Heart left ventricle (tissue), 16 donors: ENCODE measurements around the gene NPHP4. TPM values are rescaled to one million over a fixed set of nuclear protein-coding genes. Genes with fewer than 3 reads are reported as not detected.

Source experiments
- ATAC-seq, 4 donors: fragments of 200-7000 bp; cut with Tn5 transposase; one replicate each; pipeline ENCODE4 v1.9.1; 2020 to 2022; ENCODE audit warnings: moderate library complexity in 4 of 4, mild to moderate bottlenecking in 3 of 4, moderate number of reproducible peaks in 1 of 4
- DNase-seq, 5 donors: peaks; one replicate each; pipeline ENCODE4 v3.0.0-alpha.2; 2020
- H3K27ac ChIP-seq, 12 donors: fragments of 200-600 bp; sonication (generic) in 4 of 12; one replicate each; pipeline versions ENCODE4 v1.5.0 to v1.8.0; 2016 to 2022; ENCODE audit warnings: mild to moderate bottlenecking in 2 of 12
- H3K27me3 ChIP-seq, 9 donors: fragments of 200-600 bp; sonication (generic) in 2 of 9; one replicate each; pipeline versions ENCODE4 v1.5.1 to v1.8.0; 2016 to 2022; ENCODE audit warnings: mild to moderate bottlenecking in 3 of 9
- H3K36me3 ChIP-seq, 9 donors: fragments of 200-600 bp; sonication (generic) in 2 of 9; one replicate each; pipeline versions ENCODE4 v1.5.0 to v1.8.0; 2018 to 2022; ENCODE audit warnings: mild to moderate bottlenecking in 2 of 9
- H3K4me1 ChIP-seq, 12 donors: fragments of 200-600 bp; sonication (generic) in 4 of 12; one replicate each; pipeline versions ENCODE4 v1.5.0 to v1.8.0; 2016 to 2022; ENCODE audit warnings: mild to moderate bottlenecking in 3 of 12
- H3K4me3 ChIP-seq, 12 donors: fragments of 200-600 bp; sonication (generic) in 4 of 12; one replicate each; pipeline versions ENCODE4 v1.5.0 to v1.8.0; 2017 to 2022; ENCODE audit warnings: mild to moderate bottlenecking in 9 of 12, moderate library complexity in 4 of 12
- H3K9me3 ChIP-seq, 12 donors: fragments of 200-600 bp; sonication (generic) in 4 of 12; one replicate each; pipeline versions ENCODE4 v1.5.0 to v1.8.0; 2016 to 2022; ENCODE audit warnings: mild to moderate bottlenecking in 1 of 12
- CTCF ChIP-seq, 12 donors: fragments of 200-600 bp; sonication (generic) in 4 of 12; IDR thresholded peaks; one replicate each; pipeline versions ENCODE4 v1.5.0 to v1.8.0; 2018 to 2022; ENCODE audit warnings: antibody characterized with exemption in 12 of 12, mild to moderate bottlenecking in 5 of 12
- POLR2A ChIP-seq, 2 donors: fragments of 450-650 bp; IDR thresholded peaks; one replicate each; pipeline ENCODE4 v1.6.1; 2017; ENCODE audit warnings: antibody characterized with exemption in 2 of 2, mild to moderate bottlenecking in 2 of 2, moderate library complexity in 2 of 2
- WGBS, 4 donors: extraction: QIAGEN DNeasy Blood & Tissue Kit in 2 of 4; methylation state at CpG; one replicate each; pipeline versions ENCODE4 v1.1.5 to v1.1.7; 2013 to 2018; 5-methylcytosine and 5-hydroxymethylcytosine counted together
- intact Hi-C, 10 donors: fragments of 100-400 bp; cut with DNase I; formaldehyde crosslinking; loops; one replicate each; pipeline versions ENCODE4 v1.11.1 to v1.14.2; 2022
- polyA plus RNA-seq, 2 donors: library from polyadenylated mRNA; stranded (reverse); fragments of 200-250 nt; gene quantifications; one replicate each; pipeline ENCODE4 v1.2.3, GENCODE V29; 2013
- total RNA-seq, 9 donors: library from RNA; depleted of rRNA in 2 of 9; stranded (reverse); fragments of >200 nt in 2 of 9; fragmentation: NEBNext Ultra II Directional in 3 of 9; extraction: Animal tissue kit (Norgen Biotek cat#: 25700) in 3 of 9; gene quantifications; one replicate each; pipeline versions ENCODE4 v1.1.0 to v1.2.4, GENCODE V29; 2016 to 2023
- donor health status: ischemic (EF 13 %, LVEDD 7.1; RV severe dilation, severe dysfunction).
- donor health status: healthy with polysubstance abuse.
- donor health status: DM: no; HTN: yes; CAD: no.
- donor health status: DM: no; HTN: no; CAD: no.
- donor health status: ischemic (EF 25% LVEDD 6.9; RV normal size, moderate dysfunction).
- donor health status: ischemic (EF 25% LVEDD 5.7; RV mildly dilated, moderate dysfunction).
- donor health status: healthy.
- donor health status: DM: yes; HTN: yes; CAD: no.
- donor health status: ischemic (EF 35%, LVEDD 5.7; RV mildly dilated, moderate dysfunction).
- donor health status: nonischemic (EF 11% LVEDD 7.7; RV severe dilation, severe dysfunction).
- donor health status: DM: yes; HTN: yes; CAD: no.
- donor health status: PGD.
- donor health status: ischemic (EF 29% LVEDD 5.4; RV normal size, mild dysfunction).
- donor health status: nonischemic (EF 23%, LVEDD 6.1; RV moderate dilation, normal function).

Gene NPHP4
- total and polyA plus RNA-seq, 11 donors: 2.1 to 6.3 (median 3.1) TPM

DNA sequence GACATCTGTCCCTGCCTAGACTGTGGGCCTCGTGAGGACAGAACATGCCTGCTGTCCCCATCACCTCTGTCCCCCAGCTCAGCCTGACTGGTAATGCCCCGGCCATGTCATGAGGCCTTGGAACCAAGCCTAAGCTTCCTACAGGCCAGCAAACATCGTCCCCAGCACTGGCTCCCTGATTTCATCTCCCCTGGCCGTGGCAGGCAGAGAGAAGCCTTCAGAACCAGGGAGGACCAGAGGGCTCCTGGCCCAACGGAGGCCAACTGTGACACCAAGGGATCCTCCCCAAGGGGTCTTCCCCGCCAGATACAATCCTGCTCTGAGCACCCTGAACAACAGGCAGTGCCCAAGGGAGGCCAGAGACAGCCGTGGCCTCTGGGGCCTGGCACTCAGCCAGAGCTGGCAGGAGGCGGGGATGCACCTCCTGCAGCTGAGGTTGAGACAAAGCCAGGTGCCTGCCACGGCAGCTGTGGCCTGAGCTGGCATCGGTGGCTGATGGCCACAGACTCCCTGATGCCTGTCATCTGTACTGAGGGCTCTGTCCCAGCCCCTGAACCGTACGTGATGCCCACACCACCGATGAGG, 9.9 kb upstream of the NPHP4 start:
- no peak for TF ChIP-seq CTCF (IDR thresholded peaks at IDR 0.05)
- no peak for TF ChIP-seq POLR2A (IDR thresholded peaks at IDR 0.05)
- H3K9me3 ChIP-seq: no peaks in the 10 kb centered on the region
- H3K27me3 ChIP-seq: no peaks in the 10 kb centered on the region
- H3K4me1 ChIP-seq: peaks cover 0 to 22% (median 8%) of the 10 kb centered on the region in 12 donors
- ATAC-seq: peak; percentile 40 to 55 (median 44)
- DNase-seq: peak in 4 of 5 donors; percentile 35 to 76 (median 74)
- H3K27ac ChIP-seq: peak overlapping the region; percentile 28 to 95 (median 84)
- peak overlapping the region in 1 of 12 donors; percentile 18 for H3K4me3 ChIP-seq
- no peaks in the 10 kb centered on the region for H3K36me3 ChIP-seq
- WGBS, 4 donors: 37 to 49% (median 48%) methylated on average over 8 to 13 of the region's 13 CpGs
- intact Hi-C loops: no loop called here

DNA sequence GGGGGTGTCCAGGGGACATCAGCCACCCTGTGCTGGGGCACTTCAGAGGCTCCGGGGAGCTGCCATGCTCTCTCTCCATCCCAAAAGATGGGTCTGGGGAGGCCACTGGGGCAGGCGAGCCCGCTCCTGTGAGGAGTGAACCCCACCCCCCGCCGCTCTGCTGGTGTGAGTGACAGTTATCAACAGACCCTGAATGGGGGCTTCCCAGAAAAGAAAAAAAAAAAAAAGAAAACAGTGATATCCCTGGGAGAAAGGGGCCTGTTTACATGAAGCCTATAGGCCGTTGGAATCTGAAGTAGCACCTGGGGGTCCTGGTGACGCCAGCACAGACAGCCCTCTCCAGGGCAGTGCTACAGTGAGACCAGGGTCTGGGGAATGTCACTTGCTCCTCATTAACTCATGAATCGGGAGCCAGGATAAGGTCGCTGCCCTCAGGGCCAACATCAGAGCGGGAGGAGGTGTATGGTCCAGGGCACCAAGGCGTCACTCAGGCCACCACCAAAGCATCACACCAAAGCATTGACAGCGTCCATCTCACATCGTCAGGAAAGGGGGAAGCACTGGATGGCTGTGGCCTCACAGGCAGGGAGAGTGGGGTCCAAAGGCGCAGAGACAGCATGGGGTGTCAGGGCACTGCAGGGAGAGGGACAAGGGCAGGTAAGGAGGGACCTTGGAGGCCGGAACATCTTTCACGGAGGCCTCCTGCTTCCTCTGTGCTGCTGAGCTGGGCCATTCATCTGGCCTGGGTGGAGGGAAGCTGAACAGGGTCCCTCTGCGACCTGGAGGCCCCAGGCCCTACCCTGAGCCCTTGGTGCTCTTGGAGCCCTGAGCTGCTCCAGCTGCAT, 8.4 kb upstream of the NPHP4 start:
- DNase-seq: peak in 2 of 5 donors; percentile 19 to 33
- TF ChIP-seq POLR2A (IDR thresholded peaks at IDR 0.05): no peak
- TF ChIP-seq CTCF (IDR thresholded peaks at IDR 0.05): no peak
- Histone ChIP-seq H3K27me3 (no peaks in the 10 kb centered on the region), H3K4me1 (peaks cover 0 to 18% (median 6%) of the 10 kb centered on the region in 12 donors), H3K9me3 (no peaks in the 10 kb centered on the region), H3K36me3 (peaks cover 0 to 7% (median 0%) of the 10 kb centered on the region in 9 donors), H3K4me3 (no peak overlapping the region), H3K27ac (peak overlapping the region in 1 of 12 donors; percentile 95)
- no peak for ATAC-seq
- intact Hi-C loops: no loop called here
- WGBS, 4 donors: 83 to 90% (median 87%) methylated on average over 16 to 17 of the region's 17 CpGs

GRCh38 chr1:5999711-6000443, 7.7 kb upstream of the NPHP4 start:
- Histone ChIP-seq H3K4me1 (peaks cover 0 to 16% (median 6%) of the 10 kb centered on the region in 12 donors), H3K27ac (no peak overlapping the region), H3K27me3 (no peaks in the 10 kb centered on the region), H3K4me3 (no peak overlapping the region), H3K9me3 (no peaks in the 10 kb centered on the region), H3K36me3 (peaks cover 0 to 7% (median 0%) of the 10 kb centered on the region in 9 donors)
- intact Hi-C loops: no loop called here
- 61 to 79% (median 77%) methylated on average over 27 to 28 of the region's 28 CpGs for WGBS, 4 donors
- DNase-seq (peak in 2 of 5 donors; percentile 26 to 51), ATAC-seq (no peak)
- TF ChIP-seq POLR2A (IDR thresholded peaks at IDR 0.05) (no peak), CTCF (IDR thresholded peaks at IDR 0.05) (no peak)
